ENCODE measurements around the gene DCDC2C.

Gene DCDC2C

GRCh38 chr2:3674066-3674845 is 29.1 kb upstream of the DCDC2C start:
- no peak for DNase-seq

- DNase-seq: no peak
Observed at GRCh38 chr2:3675687-3676086, 27.7 kb upstream of the DCDC2C start.

GRCh38 chr2:3677436-3677835 is 25.9 kb upstream of the DCDC2C start:
- DNase-seq: no peak

GRCh38 chr2:3678212-3678611 is 25.2 kb upstream of the DCDC2C start:
- no peak for DNase-seq

- no peak for DNase-seq
Observed at GRCh38 chr2:3679180-3679579, 24.2 kb upstream of the DCDC2C start.

- DNase-seq: no peak
Observed at GRCh38 chr2:3679616-3680393, 23.6 kb upstream of the DCDC2C start.

- DNase-seq: no peak
Observed at GRCh38 chr2:3680548-3681345, 22.6 kb upstream of the DCDC2C start.

- DNase-seq: no peak
Observed at GRCh38 chr2:3681625-3682024, 21.8 kb upstream of the DCDC2C start.

- DNase-seq: no peak
Observed at GRCh38 chr2:3682811-3683210, 20.6 kb upstream of the DCDC2C start.

GRCh38 chr2:3683748-3684454 is 19.5 kb upstream of the DCDC2C start:
- no peak for DNase-seq

- DNase-seq: no peak
Observed at GRCh38 chr2:3689998-3690748, 13.2 kb upstream of the DCDC2C start.

- DNase-seq: no peak
Observed at GRCh38 chr2:3692375-3692774, 11.0 kb upstream of the DCDC2C start.

GRCh38 chr2:3696545-3696944 is 6.8 kb upstream of the DCDC2C start:
- no peak for DNase-seq

GRCh38 chr2:3701071-3701470 is 2.3 kb upstream of the DCDC2C start:
- DNase-seq: no peak

GRCh38 chr2:3703757-3704355 is 481 bp downstream of the DCDC2C start:
- DNase-seq: no peak

- no peak for DNase-seq
Observed at GRCh38 chr2:3704692-3705091, 1.3 kb downstream of the DCDC2C start.

GRCh38 chr2:3705782-3706181 is 2.4 kb downstream of the DCDC2C start:
- no peak for DNase-seq

- no peak for DNase-seq
Observed at GRCh38 chr2:3706892-3707291, 3.5 kb downstream of the DCDC2C start.

- no peak for DNase-seq
Observed at GRCh38 chr2:3708576-3708975, 5.2 kb downstream of the DCDC2C start.

GRCh38 chr2:3709225-3709624 is 5.8 kb downstream of the DCDC2C start:
- no peak for DNase-seq

GRCh38 chr2:3712424-3712823 is 9.0 kb downstream of the DCDC2C start:
- no peak for DNase-seq
